Measurements from ENCODE around the gene ZNF79. TPM values are rescaled to one million over a fixed set of nuclear protein-coding genes. Genes with fewer than 3 reads are reported as not detected.

Gene ZNF79
- total and polyA plus RNA-seq, 2 of the 8 experiments (the other 6 are each of a cell fraction or from before 2014, with no cell fraction given) = 2.4 to 7.4 TPM

- peak in 1 of 2 experiments; percentile 82; a peak in 1 of 4 replicates for TF ChIP-seq HDAC2 (IDR thresholded peaks at IDR 0.05; ENCODE audit: borderline replicate concordance in 1 of 2, low read depth in 2 of 2, low read length in 2 of 2)
Measured at GRCh38 chr9:127451858-127452656, 27.9 kb downstream of the ZNF79 start (continued).

Data from H1 (cell line).